ENCODE measurements around the gene IFRD2. TPM values are rescaled to one million over a fixed set of nuclear protein-coding genes. Genes with fewer than 3 reads are reported as not detected.
"Not testable (repeated sequence)": the region's sequence is repeated elsewhere in the genome, so short reads cannot be mapped to it uniquely, and the experiment has no call there.

IFRD2 gene
- total and polyA plus RNA-seq, 10 donors = 40.2 to 76.7 (median 56.3) TPM

DNA sequence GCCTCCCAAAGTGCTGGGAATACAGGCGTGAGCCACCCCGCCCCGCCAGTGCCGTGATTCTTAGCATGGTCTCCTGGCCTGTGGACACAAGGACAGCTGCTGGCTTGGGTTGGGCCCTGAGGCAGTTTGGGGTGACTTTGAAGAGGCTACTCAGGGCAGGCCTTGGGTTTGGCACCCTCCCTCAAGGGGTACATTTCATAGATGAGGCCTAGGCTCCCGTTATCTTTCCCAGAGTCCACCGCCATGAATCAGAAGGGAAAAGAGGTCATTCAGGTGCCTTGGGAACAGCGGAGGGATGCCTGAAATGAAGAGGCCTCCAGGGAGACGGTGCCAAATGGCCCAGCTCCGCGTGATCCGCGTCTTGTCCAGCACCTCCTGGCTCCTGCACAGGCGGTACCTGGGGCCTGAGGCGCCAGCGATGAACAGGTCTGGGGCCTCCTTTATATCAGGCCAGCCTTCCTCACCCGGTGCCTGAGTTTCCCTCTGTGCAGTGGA lies 46.9 kb downstream of the IFRD2 start:
- Histone ChIP-seq H3K4me3 (peak overlapping the region in 6 of 8 donors; percentile 34 to 67 (median 40)), H3K9me3 (no peaks in the 10 kb centered on the region), H3K36me3 (peaks cover 0 to 77% (median 16%) of the 10 kb centered on the region in 6 donors), H3K27me3 (replicated peaks in 1 of 7) (no peaks in the 10 kb centered on the region), H3K27ac (peak overlapping the region; percentile 86 to 99 (median 96)), H3K4me1 (peaks cover 98 to 100% (median 100%) of the 10 kb centered on the region in 6 donors)
- 60 to 71% (median 70%) methylated on average over 8 to 16 of the region's 16 CpGs for WGBS, 5 donors
- TF ChIP-seq, protein P1, sequence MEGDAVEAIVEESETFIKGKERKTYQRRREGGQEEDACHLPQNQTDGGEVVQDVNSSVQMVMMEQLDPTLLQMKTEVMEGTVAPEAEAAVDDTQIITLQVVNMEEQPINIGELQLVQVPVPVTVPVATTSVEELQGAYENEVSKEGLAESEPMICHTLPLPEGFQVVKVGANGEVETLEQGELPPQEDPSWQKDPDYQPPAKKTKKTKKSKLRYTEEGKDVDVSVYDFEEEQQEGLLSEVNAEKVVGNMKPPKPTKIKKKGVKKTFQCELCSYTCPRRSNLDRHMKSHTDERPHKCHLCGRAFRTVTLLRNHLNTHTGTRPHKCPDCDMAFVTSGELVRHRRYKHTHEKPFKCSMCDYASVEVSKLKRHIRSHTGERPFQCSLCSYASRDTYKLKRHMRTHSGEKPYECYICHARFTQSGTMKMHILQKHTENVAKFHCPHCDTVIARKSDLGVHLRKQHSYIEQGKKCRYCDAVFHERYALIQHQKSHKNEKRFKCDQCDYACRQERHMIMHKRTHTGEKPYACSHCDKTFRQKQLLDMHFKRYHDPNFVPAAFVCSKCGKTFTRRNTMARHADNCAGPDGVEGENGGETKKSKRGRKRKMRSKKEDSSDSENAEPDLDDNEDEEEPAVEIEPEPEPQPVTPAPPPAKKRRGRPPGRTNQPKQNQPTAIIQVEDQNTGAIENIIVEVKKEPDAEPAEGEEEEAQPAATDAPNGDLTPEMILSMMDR (IDR thresholded peaks at IDR 0.05 in 8 of 11, conservative IDR thresholded peaks at IDR 0.05 in 3 of 11) = no peak
- no peak for TF ChIP-seq POLR2A (IDR thresholded peaks at IDR 0.05)
- no peak for TF ChIP-seq POLR2AphosphoS5 (IDR thresholded peaks at IDR 0.05)
- intact Hi-C loops (cut with DNase I; ENCODE audit: low total_unique reads) = no loop called here
- DNase-seq = peak; percentile 81

DNA sequence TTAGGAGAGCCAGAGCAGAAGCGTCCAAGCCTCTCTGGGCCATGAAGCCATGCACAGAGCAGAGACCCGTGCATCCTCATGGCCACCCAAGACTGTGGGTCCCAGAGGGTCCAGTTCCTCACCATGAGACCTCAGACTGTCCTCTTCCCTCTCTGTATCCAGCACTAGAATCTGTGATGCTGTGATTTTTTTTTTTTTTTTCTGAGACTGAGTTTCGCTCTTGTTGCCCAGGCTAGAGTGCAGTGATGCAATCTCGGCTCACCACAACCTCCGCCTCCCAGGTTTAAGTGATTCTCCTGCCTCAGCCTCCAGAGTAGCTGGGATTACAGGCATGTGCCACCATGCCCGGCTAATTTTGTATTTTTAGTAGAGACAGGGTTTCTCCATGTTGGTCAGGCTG lies 47.4 kb downstream of the IFRD2 start:
- Histone ChIP-seq H3K4me1 (peaks cover 98 to 100% (median 100%) of the 10 kb centered on the region in 6 donors), H3K4me3 (peak overlapping the region in 1 of 8 donors; percentile 67), H3K36me3 (peaks cover 0 to 77% (median 14%) of the 10 kb centered on the region in 6 donors), H3K27ac (peak overlapping the region; percentile 88 to 99 (median 96))
- intact Hi-C loops (cut with DNase I; ENCODE audit: low total_unique reads); H3K9me3 ChIP-seq; H3K27me3 ChIP-seq (replicated peaks in 1 of 7); DNase-seq: not testable (repeated sequence)
- WGBS, 5 donors = 53 to 78% (median 59%) methylated on average over 6 of the region's 6 CpGs
- TF ChIP-seq POLR2AphosphoS5 (IDR thresholded peaks at IDR 0.05) = peak in 1 of 3 donors; percentile 13
- TF ChIP-seq, protein P1 (IDR thresholded peaks at IDR 0.05 in 8 of 11, conservative IDR thresholded peaks at IDR 0.05 in 3 of 11) = peak in 1 of 11 experiments; percentile 9

DNA sequence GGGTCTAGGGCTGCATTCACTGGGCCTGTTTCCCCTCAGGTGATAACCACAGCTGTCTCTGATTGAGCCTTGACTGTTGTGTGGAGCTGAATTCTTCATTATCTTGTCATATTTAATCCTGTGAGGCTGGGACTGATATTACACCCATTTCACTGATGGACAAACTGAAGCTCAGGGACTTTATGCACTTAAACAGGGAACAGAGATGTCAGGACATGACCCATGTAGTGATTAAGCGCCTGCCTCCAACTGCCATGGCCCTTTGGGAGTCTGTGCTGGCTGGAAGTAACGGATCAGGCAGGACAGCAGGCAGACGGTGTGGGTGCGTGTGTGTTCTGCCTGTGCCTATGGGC lies 48.7 kb downstream of the IFRD2 start:
- TF ChIP-seq POLR2AphosphoS5 (IDR thresholded peaks at IDR 0.05) (no peak), POLR2A (IDR thresholded peaks at IDR 0.05) (no peak)
- TF ChIP-seq, protein P1 (IDR thresholded peaks at IDR 0.05 in 8 of 11, conservative IDR thresholded peaks at IDR 0.05 in 3 of 11) = no peak
- Histone ChIP-seq H3K4me3 (peak overlapping the region in 4 of 8 donors; percentile 8 to 60 (median 24)), H3K36me3 (peaks cover 0 to 77% (median 22%) of the 10 kb centered on the region in 6 donors), H3K4me1 (peaks cover 98 to 100% (median 100%) of the 10 kb centered on the region in 6 donors), H3K27ac (peak overlapping the region; percentile 88 to 99 (median 96)), H3K9me3 (no peaks in the 10 kb centered on the region), H3K27me3 (replicated peaks in 1 of 7) (no peaks in the 10 kb centered on the region)
- intact Hi-C loops (cut with DNase I; ENCODE audit: low total_unique reads) = no loop called here
- 70 to 81% (median 79%) methylated on average over 4 of the region's 4 CpGs for WGBS, 5 donors
- no peak for DNase-seq

DNA sequence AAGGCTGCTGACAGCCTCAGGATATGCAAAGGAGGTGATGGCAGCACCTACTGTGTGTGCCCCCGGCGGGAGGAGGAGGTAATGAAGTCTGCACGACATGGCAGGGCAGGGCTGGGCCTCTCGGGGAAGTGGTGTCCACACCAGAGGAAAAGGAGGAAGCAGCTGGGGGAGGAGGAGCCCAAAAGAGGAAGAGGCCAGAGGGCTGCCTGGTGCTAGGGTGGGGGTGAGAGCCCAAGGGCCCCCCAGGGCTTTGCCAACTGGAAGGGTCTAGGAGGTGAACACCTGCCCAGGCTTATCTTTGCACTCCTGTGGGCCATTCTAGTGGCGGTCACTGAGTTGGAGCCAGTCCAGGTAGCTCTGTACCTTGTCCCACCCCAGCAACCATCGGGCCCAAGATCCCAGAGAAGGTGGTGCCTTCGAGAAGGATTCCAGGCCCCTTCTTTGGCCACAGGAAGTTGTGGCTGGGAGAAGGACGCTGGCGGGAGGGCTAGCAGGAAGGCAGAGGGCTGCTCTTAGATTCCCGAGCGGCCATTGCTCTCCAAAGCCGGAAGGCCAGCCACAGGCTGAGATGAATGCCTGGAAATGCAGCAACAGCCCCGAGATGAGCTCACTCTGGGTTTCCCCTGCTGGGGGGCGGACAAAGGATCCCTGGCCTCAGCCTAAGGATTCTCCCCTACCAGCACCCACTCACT lies 49.2 kb downstream of the IFRD2 start:
- Histone ChIP-seq H3K27ac (peak overlapping the region; percentile 88 to 99 (median 96)), H3K27me3 (replicated peaks in 1 of 7) (no peaks in the 10 kb centered on the region), H3K4me1 (peaks cover 98 to 100% (median 100%) of the 10 kb centered on the region in 6 donors), H3K4me3 (peak overlapping the region in 5 of 8 donors; percentile 4 to 60 (median 23)), H3K36me3 (peaks cover 0 to 74% (median 20%) of the 10 kb centered on the region in 6 donors), H3K9me3 (no peaks in the 10 kb centered on the region)
- peak; percentile 97 for DNase-seq
- TF ChIP-seq, protein P1 (IDR thresholded peaks at IDR 0.05 in 8 of 11, conservative IDR thresholded peaks at IDR 0.05 in 3 of 11) = peak in 8 of 11 experiments; percentile 23 to 80 (median 56)
- peak; percentile 70 to 81 (median 80) for TF ChIP-seq POLR2AphosphoS5 (IDR thresholded peaks at IDR 0.05)
- no peak for TF ChIP-seq POLR2A (IDR thresholded peaks at IDR 0.05)
- WGBS, 5 donors = 5 to 14% (median 6%) methylated on average over 6 to 14 of the region's 14 CpGs
- intact Hi-C loops (cut with DNase I; ENCODE audit: low total_unique reads) = no loop called here

Measured in spleen (tissue), 11 donors.